ENCODE results near the gene RPAIN. TPM values are rescaled to one million over a fixed set of nuclear protein-coding genes. Genes with fewer than 3 reads are reported as not detected.

RPAIN gene
- total and polyA plus RNA-seq, 4 donors = 10.9 to 37.0 (median 27.8) TPM

GRCh38 chr17:5419356-5419958 is 525 bp upstream of the RPAIN start, which contains the start of gene NUP88:
Gene NUP88, minus strand, starts transcription at chr17:5419662. Its CDS starts 12 bp downstream, at chr17:5419650.
- DNase-seq (ENCODE audit: low spot score) = peak; percentile 93
- Histone ChIP-seq H3K4me3 (ENCODE audit: low read depth in 1 of 3, low read length in 3 of 3) (peak within 1 kb of the TSS; percentile 89 to 96 (median 90)), H3K9me3 (ENCODE audit: control insufficient read depth in 4 of 4, low read length in 3 of 4) (no peaks in the 10 kb centered on the region), H3K27me3 (ENCODE audit: control insufficient read depth in 4 of 4, insufficient read depth in 4 of 4, low read length in 3 of 4) (no peaks in the 10 kb centered on the region), H3K4me1 (ENCODE audit: control insufficient read depth in 4 of 4, insufficient read depth in 4 of 4, low read length in 3 of 4) (peaks cover 5 to 32% (median 23%) of the 10 kb centered on the region in 4 donors), H3K27ac (ENCODE audit: low read depth in 1 of 2, low read length in 2 of 2) (peak within 1 kb of the TSS; percentile 98 to 99), H3K36me3 (ENCODE audit: control insufficient read depth in 4 of 4, insufficient read depth in 3 of 4, low read depth in 1 of 4, low read length in 3 of 4) (peaks cover 2 to 26% (median 23%) of the 10 kb centered on the region in 4 donors), H3K9ac (ENCODE audit: low read depth in 1 of 2, low read length in 2 of 2) (peak within 1 kb of the TSS; percentile 94 to 98)
- TF ChIP-seq JUND (IDR thresholded peaks at IDR 0.05) (no peak), NR2F2 (IDR thresholded peaks at IDR 0.05) (peak; percentile 69), ATF3 (IDR thresholded peaks at IDR 0.05) (no peak), EGR1 (IDR thresholded peaks at IDR 0.05; ENCODE audit: low read depth in 2 of 2) (no peak), ZBTB33 (IDR thresholded peaks at IDR 0.05) (no peak), HNF4A (conservative IDR thresholded peaks at IDR 0.05) (no peak), REST (IDR thresholded peaks at IDR 0.05) (peak; percentile 29), TAF1 (conservative IDR thresholded peaks at IDR 0.05) (no peak), SP1 (IDR thresholded peaks at IDR 0.05) (peak; percentile 81), YY1 (IDR thresholded peaks at IDR 0.05) (peak; percentile 99)
- WGBS = under 1% methylated on average over 49 of the region's 49 CpGs

- no peaks in the 10 kb centered on the region for H3K27me3 ChIP-seq (ENCODE audit: control insufficient read depth in 4 of 4, insufficient read depth in 4 of 4, low read length in 3 of 4)
These were observed 2.5 kb downstream of the RPAIN start for GRCh38 chr17:5422505-5422904.

More at GRCh38 chr17:5422505-5422904, 2.5 kb downstream of the RPAIN start:
- H3K9ac ChIP-seq (ENCODE audit: low read depth in 1 of 2, low read length in 2 of 2) = no peak overlapping the region
- H3K9me3 ChIP-seq (ENCODE audit: control insufficient read depth in 4 of 4, low read length in 3 of 4) = no peaks in the 10 kb centered on the region
- peaks cover 4 to 40% (median 39%) of the 10 kb centered on the region in 4 donors for H3K36me3 ChIP-seq (ENCODE audit: control insufficient read depth in 4 of 4, insufficient read depth in 3 of 4, low read depth in 1 of 4, low read length in 3 of 4)
- H3K27ac ChIP-seq (ENCODE audit: low read depth in 1 of 2, low read length in 2 of 2) = no peak overlapping the region
- H3K4me1 ChIP-seq (ENCODE audit: control insufficient read depth in 4 of 4, insufficient read depth in 4 of 4, low read length in 3 of 4) = peaks cover 0 to 18% (median 13%) of the 10 kb centered on the region in 4 donors
- DNase-seq (ENCODE audit: low spot score) = no peak
- 98% methylated on average over 2 of the region's 2 CpGs for WGBS
- no peak overlapping the region for H3K4me3 ChIP-seq (ENCODE audit: low read depth in 1 of 3, low read length in 3 of 3)
- no peak for TF ChIP-seq TAF1 (conservative IDR thresholded peaks at IDR 0.05)
- TF ChIP-seq NR2F2 (IDR thresholded peaks at IDR 0.05) = no peak
- TF ChIP-seq GABPA (IDR thresholded peaks at IDR 0.05 in 1 of 2, conservative IDR thresholded peaks at IDR 0.05 in 1 of 2) = no peak
- no peak for TF ChIP-seq FOXA1 (IDR thresholded peaks at IDR 0.05)
- no peak for TF ChIP-seq RAD21 (IDR thresholded peaks at IDR 0.05)
- no peak for TF ChIP-seq EGR1 (IDR thresholded peaks at IDR 0.05; ENCODE audit: low read depth in 2 of 2)
- TF ChIP-seq FOXA2 (IDR thresholded peaks at IDR 0.05) = no peak
- TF ChIP-seq YY1 (IDR thresholded peaks at IDR 0.05) = no peak
